Spleen (tissue), 11 donors: Measurements from ENCODE around the gene TANK. TPM values are rescaled to one million over a fixed set of nuclear protein-coding genes. Genes with fewer than 3 reads are reported as not detected.

Experiments
- DNase-seq: peaks from one replicate; pipeline ENCODE4 v3.0.0-alpha.2; 2020
- H3K27ac ChIP-seq, 8 donors: fragments of 200-600 bp; sonication (generic) in 7 of 8; 1 replicate in 4 of 8; 2 replicates in 4 of 8; pipeline versions ENCODE4 v1.5.0 to v1.8.0; 2016 to 2021; ENCODE audit warnings: inconsistent platforms in 4 of 8, mild to moderate bottlenecking in 4 of 8, moderate library complexity in 1 of 8
- H3K27me3 ChIP-seq, 7 donors: fragments of 200-600 bp; sonication (generic) in 6 of 7; replicated peaks in 1 of 7; 1 replicate in 4 of 7; 2 replicates in 3 of 7; pipeline versions ENCODE4 v1.5.0 to v1.8.0; 2016 to 2021; ENCODE audit warnings: inconsistent platforms in 3 of 7, mild to moderate bottlenecking in 1 of 7
- H3K36me3 ChIP-seq, 6 donors: fragments of 200-600 bp; sonication (generic) in 5 of 6; 1 replicate in 4 of 6; 2 replicates in 2 of 6; pipeline versions ENCODE4 v1.5.0 to v1.8.0; 2016 to 2021; ENCODE audit warnings: inconsistent platforms in 2 of 6
- H3K4me1 ChIP-seq, 6 donors: fragments of 200-600 bp; sonication (generic) in 5 of 6; 1 replicate in 3 of 6; 2 replicates in 3 of 6; pipeline versions ENCODE4 v1.5.0 to v1.8.0; 2016 to 2021; ENCODE audit warnings: inconsistent platforms in 3 of 6
- H3K4me3 ChIP-seq, 8 donors: fragments of 200-600 bp; sonication (generic) in 7 of 8; 1 replicate in 4 of 8; 2 replicates in 4 of 8; pipeline versions ENCODE4 v1.5.0 to v1.8.0; 2016 to 2021; ENCODE audit warnings: inconsistent platforms in 4 of 8, mild to moderate bottlenecking in 4 of 8, moderate library complexity in 2 of 8
- H3K9me3 ChIP-seq, 8 donors: fragments of 200-600 bp; sonication (generic) in 7 of 8; 1 replicate in 4 of 8; 2 replicates in 4 of 8; pipeline versions ENCODE4 v1.5.0 to v1.8.0; 2016 to 2021; ENCODE audit warnings: inconsistent platforms in 4 of 8
- CTCF ChIP-seq, 11 experiments: fragments of 200-600 bp in 7 of 11; fragments of 450-650 bp in 4 of 11; sonication (generic) in 4 of 11; IDR thresholded peaks in 8 of 11; conservative IDR thresholded peaks in 3 of 11; 1 replicate in 7 of 11; 2 replicates in 4 of 11; pipeline versions ENCODE4 v1.4.0 to v1.8.0; 2016 to 2021; ENCODE audit warnings: antibody characterized with exemption in 11 of 11, inconsistent platforms in 4 of 11, mild to moderate bottlenecking in 1 of 11
- POLR2A ChIP-seq, 3 donors: fragments of 450-650 bp; IDR thresholded peaks; one replicate each; pipeline ENCODE4 v1.5.1; 2017; ENCODE audit warnings: antibody characterized with exemption in 3 of 3, mild to moderate bottlenecking in 1 of 3
- POLR2AphosphoS5 ChIP-seq, 3 donors: sonication (generic); formaldehyde crosslinking; IDR thresholded peaks; one replicate each; pipeline ENCODE4 v1.5.1; 2017; ENCODE audit warnings: antibody characterized with exemption in 3 of 3
- WGBS, 5 donors: extraction: QIAGEN DNeasy Blood & Tissue Kit in 3 of 5; methylation state at CpG; one replicate each; pipeline versions ENCODE4 v1.1.5 to v1.1.7; 2013 to 2018; 5-methylcytosine and 5-hydroxymethylcytosine counted together
- intact Hi-C: fragments of 100-400 bp; cut with DNase I; formaldehyde crosslinking; loops from one replicate; pipeline ENCODE4 v1.15.0; 2023; ENCODE audit warnings: low total_unique reads
- polyA plus RNA-seq, 3 donors: library from polyadenylated mRNA; stranded (reverse); fragments of 200-250 nt; gene quantifications; one replicate each; pipeline ENCODE4 v1.2.1, GENCODE V29; 2013
- total RNA-seq, 7 donors: library from RNA; depleted of rRNA in 3 of 7; stranded (reverse); fragments of >200 nt in 3 of 7; fragmentation: NEBNext Ultra II Directional in 4 of 7; extraction: Animal tissue kit (Norgen Biotek cat#: 25700) in 4 of 7; gene quantifications; one replicate each; pipeline versions ENCODE4 v1.1.0 to v1.2.1, GENCODE V29; 2016 to 2021
- donor health status: healthy with polysubstance abuse.
- donor health status: DM: no; HTN: no; CAD: no; lungs with moderate emphysema.
- donor health status: DM: no; HTN: no; CAD: no.
- donor health status: Bipolar disorder and iron deficiency.
- donor health status: healthy.
- donor health status: DM: no; HTN: no; CAD: no.
- donor health status: DM: yes; HTN: yes; CAD: no.

The TANK gene
- total and polyA plus RNA-seq, 10 donors: 37.5 to 152 (median 120) TPM

- Histone ChIP-seq H3K27ac (no peak overlapping the region), H3K4me1 (peaks cover 0 to 10% (median 1%) of the 10 kb centered on the region in 6 donors), H3K27me3 (no peaks in the 10 kb centered on the region), H3K4me3 (no peak overlapping the region), H3K9me3 (no peaks in the 10 kb centered on the region), H3K36me3 (no peaks in the 10 kb centered on the region)
- WGBS, 5 donors: 93 to 99% (median 93%) methylated on average over 2 of the region's 2 CpGs
- no peak for TF ChIP-seq CTCF (IDR thresholded peaks at IDR 0.05 in 8 of 11, conservative IDR thresholded peaks at IDR 0.05 in 3 of 11)
- no peak for TF ChIP-seq POLR2A (IDR thresholded peaks at IDR 0.05)
- TF ChIP-seq POLR2AphosphoS5 (IDR thresholded peaks at IDR 0.05): no peak
- no peak for DNase-seq
- intact Hi-C loops: no loop called here
These were observed 42.7 kb upstream of the TANK start for GRCh38 chr2:161117506-161117905.

- Histone ChIP-seq H3K36me3 (no peaks in the 10 kb centered on the region), H3K27me3 (no peaks in the 10 kb centered on the region), H3K4me3 (no peak overlapping the region), H3K9me3 (no peaks in the 10 kb centered on the region), H3K4me1 (peaks cover 6 to 23% (median 13%) of the 10 kb centered on the region in 6 donors), H3K27ac (no peak overlapping the region)
- TF ChIP-seq POLR2AphosphoS5 (IDR thresholded peaks at IDR 0.05) (no peak), POLR2A (IDR thresholded peaks at IDR 0.05) (no peak), CTCF (IDR thresholded peaks at IDR 0.05 in 8 of 11, conservative IDR thresholded peaks at IDR 0.05 in 3 of 11) (no peak)
- intact Hi-C loops: no loop called here
- DNase-seq: no peak
These were observed 41.5 kb upstream of the TANK start for GRCh38 chr2:161118722-161119121.

GRCh38 chr2:161119483-161119882, 40.7 kb upstream of the TANK start:
- TF ChIP-seq POLR2AphosphoS5 (IDR thresholded peaks at IDR 0.05): no peak
- TF ChIP-seq POLR2A (IDR thresholded peaks at IDR 0.05): no peak
- no peak for TF ChIP-seq CTCF (IDR thresholded peaks at IDR 0.05 in 8 of 11, conservative IDR thresholded peaks at IDR 0.05 in 3 of 11)
- no peaks in the 10 kb centered on the region for H3K36me3 ChIP-seq
- H3K27ac ChIP-seq: no peak overlapping the region
- no peaks in the 10 kb centered on the region for H3K27me3 ChIP-seq
- intact Hi-C loops: no loop called here
- DNase-seq: no peak
- H3K9me3 ChIP-seq: no peaks in the 10 kb centered on the region
- H3K4me3 ChIP-seq: no peak overlapping the region
- peaks cover 9 to 30% (median 21%) of the 10 kb centered on the region in 6 donors for H3K4me1 ChIP-seq

- TF ChIP-seq POLR2AphosphoS5 (IDR thresholded peaks at IDR 0.05) (no peak), CTCF (IDR thresholded peaks at IDR 0.05 in 8 of 11, conservative IDR thresholded peaks at IDR 0.05 in 3 of 11) (no peak), POLR2A (IDR thresholded peaks at IDR 0.05) (no peak)
These were observed 39.5 kb upstream of the TANK start for GRCh38 chr2:161120775-161121174.

More at GRCh38 chr2:161120775-161121174, 39.5 kb upstream of the TANK start:
- Histone ChIP-seq H3K27ac (no peak overlapping the region), H3K27me3 (no peaks in the 10 kb centered on the region), H3K9me3 (no peaks in the 10 kb centered on the region), H3K36me3 (no peaks in the 10 kb centered on the region), H3K4me1 (peaks cover 9 to 32% (median 23%) of the 10 kb centered on the region in 6 donors), H3K4me3 (no peak overlapping the region)
- intact Hi-C loops: no loop called here
- 90 to 97% (median 94%) methylated on average over 6 of the region's 6 CpGs for WGBS, 5 donors
- no peak for DNase-seq
